SU-DHL-6 (cell line): ENCODE measurements around the gene ART1.

ENCODE experiments used
- CTCF ChIP-seq: fragments of 200-600 bp; sonication (generic); IDR thresholded peaks from one replicate; pipeline ENCODE4 v1.5.1; 2017; ENCODE audit warnings: antibody characterized with exemption, mild to moderate bottlenecking, low read length, moderate library complexity; ENCODE audit not compliant: insufficient read depth, poor library complexity, severe bottlenecking
- EZH2phosphoT487 ChIP-seq: fragments of 200-600 bp; sonication (generic), shearing (Covaris generic); conservative IDR thresholded peaks from 2 replicates; pipeline ENCODE4 v1.6.1; 2018; ENCODE audit warnings: mild to moderate bottlenecking, antibody characterized with exemption, low read length, moderate library complexity, mixed read lengths

GRCh38 chr11:3665336-3666022, 20.6 kb downstream of the ART1 start:
- no peak for TF ChIP-seq CTCF
- no peak for TF ChIP-seq EZH2phosphoT487
